22Rv1 (cell line): Measurements from ENCODE around the gene RTP3.

ENCODE experiments used
- H3K27ac ChIP-seq: fragments of 450-650 bp; 2 replicates; pipeline ENCODE4 v1.5.1; 2017
- CTCF ChIP-seq: fragments of 450-650 bp; IDR thresholded peaks from 2 replicates; pipeline ENCODE4 v1.5.1; 2017; ENCODE audit warnings: mild to moderate bottlenecking
- ZFX ChIP-seq: fragments of 450-650 bp; IDR thresholded peaks from 2 replicates; pipeline ENCODE4 v1.6.1; 2017; ENCODE audit warnings: antibody characterized with exemption, borderline replicate concordance

Gene RTP3

GRCh38 chr3:46500656-46501635, 3.2 kb downstream of the RTP3 start:
- H3K27ac ChIP-seq = no peak overlapping the region
- TF ChIP-seq CTCF = no peak
- no peak for TF ChIP-seq ZFX

DNA sequence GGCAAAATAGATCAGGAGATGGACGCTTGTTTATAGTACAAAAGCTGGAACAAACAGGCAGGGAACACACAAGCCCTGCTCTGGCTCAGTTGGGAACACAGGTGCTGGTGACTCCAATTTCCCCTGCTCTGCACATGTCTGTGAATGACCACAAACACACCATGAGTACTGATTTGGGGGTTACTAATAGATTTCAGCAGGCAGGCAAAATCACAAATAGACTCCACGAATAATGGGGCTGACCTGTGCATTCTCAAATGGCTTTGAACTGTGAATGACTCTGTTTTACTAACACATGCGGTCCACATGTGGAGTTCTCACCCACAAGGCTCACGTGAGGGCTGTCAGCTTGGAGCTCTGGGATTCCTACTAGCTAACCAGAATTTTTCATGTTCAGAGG, 3.9 kb downstream of the RTP3 start:
- TF ChIP-seq CTCF (no peak), ZFX (no peak)
- H3K27ac ChIP-seq = no peak overlapping the region

GRCh38 chr3:46503200-46503874, 5.6 kb downstream of the RTP3 start:
- TF ChIP-seq ZFX (no peak), CTCF (no peak)
- no peak overlapping the region for H3K27ac ChIP-seq

- TF ChIP-seq CTCF (no peak), ZFX (no peak)
- no peak overlapping the region for H3K27ac ChIP-seq
These were observed 7.0 kb downstream of the RTP3 start for GRCh38 chr3:46504789-46505188.

- H3K27ac ChIP-seq = no peak overlapping the region
- TF ChIP-seq ZFX (no peak), CTCF (no peak)
These were observed 8.2 kb downstream of the RTP3 start for GRCh38 chr3:46505953-46506352.

DNA sequence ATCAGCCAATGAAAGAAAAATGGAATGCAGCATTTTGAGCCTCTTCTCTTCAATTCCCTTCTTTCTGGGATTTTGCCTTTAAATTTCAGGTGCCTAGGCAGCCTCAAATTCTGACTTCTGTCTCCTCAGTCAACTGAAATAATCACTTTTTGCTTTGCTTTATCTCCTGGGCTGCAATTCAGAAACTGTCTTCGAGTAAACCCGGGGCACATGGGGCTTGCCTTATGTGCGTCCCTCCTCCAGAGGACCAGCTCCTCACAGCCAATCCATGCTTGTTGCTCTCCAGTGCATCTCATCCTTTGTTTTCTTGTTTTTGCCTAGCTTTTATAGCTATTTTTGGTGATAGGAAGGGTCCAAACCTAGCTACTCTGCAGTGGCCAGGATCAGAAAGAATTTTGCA, 8.8 kb downstream of the RTP3 start:
- TF ChIP-seq ZFX (no peak), CTCF (no peak)
- no peak overlapping the region for H3K27ac ChIP-seq
